GM23338 (cell line): ENCODE measurements around the gene SPG21. TPM values are rescaled to one million over a fixed set of nuclear protein-coding genes. Genes with fewer than 3 reads are reported as not detected.

ENCODE experiments used
- ATAC-seq: fragments of 200-7000 bp; cut with Tn5 transposase; 3 replicates; pipeline ENCODE4 v1.9.1; 2020
- DNase-seq: peaks from one replicate; pipeline ENCODE4 v3.0.0-alpha.2; 2015; ENCODE audit warnings: low spot score
- H2AFZ ChIP-seq: fragments of 200-600 bp; sonication (generic); 2 replicates; pipeline ENCODE4 v1.8.0; 2016; ENCODE audit warnings: antibody characterized with exemption, mild to moderate bottlenecking, moderate library complexity
- H3F3A ChIP-seq: fragments of 200-600 bp; sonication (generic); replicated peaks from 2 replicates; pipeline ENCODE4 v1.8.0; 2017; ENCODE audit warnings: antibody characterized with exemption, mixed run types, low read depth
- H3K27ac ChIP-seq: fragments of 200-600 bp; sonication (generic); 2 replicates; pipeline ENCODE4 v1.6.1; 2016; ENCODE audit warnings: low read depth
- H3K27me3 ChIP-seq: fragments of 200-600 bp; sonication (generic); 2 replicates; pipeline ENCODE4 v1.8.0; 2016; ENCODE audit warnings: mild to moderate bottlenecking, mixed run types, moderate library complexity; ENCODE audit not compliant: insufficient read depth
- H3K36me3 ChIP-seq: fragments of 200-600 bp; sonication (generic); 2 replicates; pipeline ENCODE4 v1.8.0; 2016; ENCODE audit warnings: mild to moderate bottlenecking; ENCODE audit not compliant: insufficient read depth
- H3K4me1 ChIP-seq: fragments of 200-600 bp; sonication (generic); 2 replicates; pipeline ENCODE4 v1.8.0; 2016; ENCODE audit warnings: mild to moderate bottlenecking, moderate library complexity; ENCODE audit not compliant: insufficient read depth
- H3K4me2 ChIP-seq: fragments of 200-600 bp; sonication (generic); 2 replicates; pipeline ENCODE4 v1.7.1; 2017; ENCODE audit warnings: mixed run types
- H3K4me3 ChIP-seq: fragments of 200-600 bp; sonication (generic); 2 replicates; pipeline ENCODE4 v1.6.1; 2016; ENCODE audit warnings: mixed run types
- H3K79me2 ChIP-seq: fragments of 200-600 bp; sonication (generic); replicated peaks from 2 replicates; pipeline ENCODE4 v1.8.0; 2017; ENCODE audit warnings: mild to moderate bottlenecking; ENCODE audit not compliant: insufficient read depth
- H3K9me2 ChIP-seq: fragments of 200-600 bp; sonication (generic); 2 replicates; pipeline ENCODE4 v1.8.0; 2017; ENCODE audit not compliant: insufficient read depth
- H4K20me1 ChIP-seq: fragments of 200-600 bp; sonication (generic); replicated peaks from 2 replicates; pipeline ENCODE4 v1.8.0; 2017; ENCODE audit warnings: mild to moderate bottlenecking; ENCODE audit not compliant: insufficient read depth
- H3K27ac Mint-ChIP-seq: 2 replicates; pipeline ENCODE4 v1.8.0; 2020; ENCODE audit warnings: inconsistent platforms, mild to moderate bottlenecking, moderate library complexity, mixed read lengths
- H3K27me3 Mint-ChIP-seq: 3 replicates; pipeline ENCODE4 v1.8.0; 2022; ENCODE audit warnings: low read depth, mild to moderate bottlenecking, moderate library complexity, mixed read lengths, inconsistent platforms; ENCODE audit not compliant: insufficient read depth, poor library complexity
- H3K36me3 Mint-ChIP-seq: 3 replicates; pipeline ENCODE4 v1.8.0; 2021; ENCODE audit warnings: low read depth, mild to moderate bottlenecking, inconsistent platforms, moderate library complexity, mixed read lengths
- H3K4me1 Mint-ChIP-seq: 3 replicates; pipeline ENCODE4 v1.8.0; 2020; ENCODE audit warnings: mild to moderate bottlenecking, inconsistent platforms, mixed read lengths
- H3K4me3 Mint-ChIP-seq: 3 replicates; pipeline ENCODE4 v1.8.0; 2021; ENCODE audit warnings: moderate library complexity, mild to moderate bottlenecking, inconsistent platforms, mixed read lengths
- H3K9me3 Mint-ChIP-seq: 3 replicates; pipeline ENCODE4 v1.8.0; 2020; ENCODE audit warnings: moderate library complexity, mild to moderate bottlenecking, inconsistent platforms, mixed read lengths
- CREB1 ChIP-seq: fragments of 250-450 bp; sonication (Bioruptor Pico); IDR thresholded peaks from 2 replicates; pipeline ENCODE4 v1.5.0; 2020; ENCODE audit warnings: low read depth, mild to moderate bottlenecking, moderate library complexity
- EZH2phosphoT487 ChIP-seq: fragments of 200-600 bp; sonication (generic); IDR thresholded peaks from one replicate; pipeline ENCODE4 v1.8.1; 2018; ENCODE audit warnings: antibody characterized with exemption; ENCODE audit not compliant: unreplicated experiment
- POLR2AphosphoS5 ChIP-seq: IDR thresholded peaks from 2 replicates; pipeline ENCODE4 v1.6.1; 2016; ENCODE audit warnings: antibody characterized with exemption, low read depth
- STAT1 ChIP-seq: IDR thresholded peaks from one replicate; pipeline ENCODE4 v1.6.1; 2016; ENCODE audit warnings: antibody characterized with exemption; ENCODE audit not compliant: unreplicated experiment
- ZNF114 ChIP-seq: fragments of 250-450 bp; sonication (Bioruptor Pico); IDR thresholded peaks from 2 replicates; pipeline ENCODE4 v1.5.0; 2020; ENCODE audit warnings: mild to moderate bottlenecking, moderate library complexity
- ZNF331 ChIP-seq: fragments of 250-450 bp; sonication (Bioruptor Pico); IDR thresholded peaks from 2 replicates; pipeline ENCODE4 v1.5.0; 2020; ENCODE audit warnings: low read depth, mild to moderate bottlenecking, moderate library complexity
- polyA plus RNA-seq: library from polyadenylated mRNA; unstranded; fragments of >200 nt; fragmentation: Nextera tagmentation; extraction: Ambion mirVana; gene quantifications from 2 replicates; pipeline ENCODE4 v1.2.1, GENCODE V29; 2016
- total RNA-seq: library from RNA; depleted of rRNA; stranded (reverse); fragments of >200 nt; shearing (Covaris generic); gene quantifications from 2 replicates; pipeline ENCODE4 v1.2.3, GENCODE V29; 2014
- TF ChIP-seq, protein P1 (sequence below), 2 experiments: fragments of 200-600 bp in 1 of 2; sonication (generic) in 1 of 2; conservative IDR thresholded peaks; 2 replicates each; pipeline versions ENCODE4 v1.5.1 to v1.6.1; 2016 to 2017; ENCODE audit warnings: antibody characterized with exemption in 2 of 2, low read depth in 2 of 2, mild to moderate bottlenecking in 2 of 2, moderate library complexity in 1 of 2
- TF ChIP-seq, protein P2 (sequence below): IDR thresholded peaks from 2 replicates; pipeline ENCODE4 v1.6.1; 2016; ENCODE audit warnings: antibody characterized with exemption
- TF ChIP-seq, protein P3 (sequence below): IDR thresholded peaks from one replicate; pipeline ENCODE4 v1.6.1; 2018; ENCODE audit warnings: antibody characterized with exemption; ENCODE audit not compliant: unreplicated experiment

Gene SPG21
- total and polyA plus RNA-seq, 2 experiments from 2014 or later: 81.0 to 102 TPM

DNA sequence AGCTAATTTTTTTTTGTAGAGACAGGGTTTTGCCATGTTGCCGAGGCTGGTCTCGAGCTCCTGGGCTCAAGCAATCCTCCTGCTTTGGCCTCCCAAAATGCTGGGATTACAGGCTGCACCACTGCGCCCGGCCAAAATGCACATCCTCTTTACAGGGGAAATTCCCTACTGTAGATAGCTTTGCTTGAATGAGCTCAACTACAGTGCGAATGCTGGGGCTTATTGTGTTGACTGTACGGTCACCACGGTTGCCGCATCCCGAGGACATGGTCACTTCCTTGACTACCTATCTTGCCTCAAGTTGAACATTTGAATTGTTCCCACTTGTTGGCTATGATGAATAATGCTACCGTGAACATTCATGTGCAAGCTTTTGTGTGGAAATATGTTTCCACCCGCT is 45.0 kb upstream of the SPG21 start (continued):
- TF ChIP-seq, protein P1, sequence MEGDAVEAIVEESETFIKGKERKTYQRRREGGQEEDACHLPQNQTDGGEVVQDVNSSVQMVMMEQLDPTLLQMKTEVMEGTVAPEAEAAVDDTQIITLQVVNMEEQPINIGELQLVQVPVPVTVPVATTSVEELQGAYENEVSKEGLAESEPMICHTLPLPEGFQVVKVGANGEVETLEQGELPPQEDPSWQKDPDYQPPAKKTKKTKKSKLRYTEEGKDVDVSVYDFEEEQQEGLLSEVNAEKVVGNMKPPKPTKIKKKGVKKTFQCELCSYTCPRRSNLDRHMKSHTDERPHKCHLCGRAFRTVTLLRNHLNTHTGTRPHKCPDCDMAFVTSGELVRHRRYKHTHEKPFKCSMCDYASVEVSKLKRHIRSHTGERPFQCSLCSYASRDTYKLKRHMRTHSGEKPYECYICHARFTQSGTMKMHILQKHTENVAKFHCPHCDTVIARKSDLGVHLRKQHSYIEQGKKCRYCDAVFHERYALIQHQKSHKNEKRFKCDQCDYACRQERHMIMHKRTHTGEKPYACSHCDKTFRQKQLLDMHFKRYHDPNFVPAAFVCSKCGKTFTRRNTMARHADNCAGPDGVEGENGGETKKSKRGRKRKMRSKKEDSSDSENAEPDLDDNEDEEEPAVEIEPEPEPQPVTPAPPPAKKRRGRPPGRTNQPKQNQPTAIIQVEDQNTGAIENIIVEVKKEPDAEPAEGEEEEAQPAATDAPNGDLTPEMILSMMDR (conservative IDR thresholded peaks at IDR 0.05; ENCODE audit: low read depth in 2 of 2): no peak
- TF ChIP-seq ZNF331: no peak
- TF ChIP-seq CREB1: no peak
- no peak for TF ChIP-seq STAT1
- no peak for TF ChIP-seq EZH2phosphoT487
- TF ChIP-seq, protein P2, sequence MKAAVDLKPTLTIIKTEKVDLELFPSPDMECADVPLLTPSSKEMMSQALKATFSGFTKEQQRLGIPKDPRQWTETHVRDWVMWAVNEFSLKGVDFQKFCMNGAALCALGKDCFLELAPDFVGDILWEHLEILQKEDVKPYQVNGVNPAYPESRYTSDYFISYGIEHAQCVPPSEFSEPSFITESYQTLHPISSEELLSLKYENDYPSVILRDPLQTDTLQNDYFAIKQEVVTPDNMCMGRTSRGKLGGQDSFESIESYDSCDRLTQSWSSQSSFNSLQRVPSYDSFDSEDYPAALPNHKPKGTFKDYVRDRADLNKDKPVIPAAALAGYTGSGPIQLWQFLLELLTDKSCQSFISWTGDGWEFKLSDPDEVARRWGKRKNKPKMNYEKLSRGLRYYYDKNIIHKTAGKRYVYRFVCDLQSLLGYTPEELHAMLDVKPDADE: no peak
- TF ChIP-seq ZNF114 (CRISPR knock-in tag): no peak
- TF ChIP-seq, protein P3, sequence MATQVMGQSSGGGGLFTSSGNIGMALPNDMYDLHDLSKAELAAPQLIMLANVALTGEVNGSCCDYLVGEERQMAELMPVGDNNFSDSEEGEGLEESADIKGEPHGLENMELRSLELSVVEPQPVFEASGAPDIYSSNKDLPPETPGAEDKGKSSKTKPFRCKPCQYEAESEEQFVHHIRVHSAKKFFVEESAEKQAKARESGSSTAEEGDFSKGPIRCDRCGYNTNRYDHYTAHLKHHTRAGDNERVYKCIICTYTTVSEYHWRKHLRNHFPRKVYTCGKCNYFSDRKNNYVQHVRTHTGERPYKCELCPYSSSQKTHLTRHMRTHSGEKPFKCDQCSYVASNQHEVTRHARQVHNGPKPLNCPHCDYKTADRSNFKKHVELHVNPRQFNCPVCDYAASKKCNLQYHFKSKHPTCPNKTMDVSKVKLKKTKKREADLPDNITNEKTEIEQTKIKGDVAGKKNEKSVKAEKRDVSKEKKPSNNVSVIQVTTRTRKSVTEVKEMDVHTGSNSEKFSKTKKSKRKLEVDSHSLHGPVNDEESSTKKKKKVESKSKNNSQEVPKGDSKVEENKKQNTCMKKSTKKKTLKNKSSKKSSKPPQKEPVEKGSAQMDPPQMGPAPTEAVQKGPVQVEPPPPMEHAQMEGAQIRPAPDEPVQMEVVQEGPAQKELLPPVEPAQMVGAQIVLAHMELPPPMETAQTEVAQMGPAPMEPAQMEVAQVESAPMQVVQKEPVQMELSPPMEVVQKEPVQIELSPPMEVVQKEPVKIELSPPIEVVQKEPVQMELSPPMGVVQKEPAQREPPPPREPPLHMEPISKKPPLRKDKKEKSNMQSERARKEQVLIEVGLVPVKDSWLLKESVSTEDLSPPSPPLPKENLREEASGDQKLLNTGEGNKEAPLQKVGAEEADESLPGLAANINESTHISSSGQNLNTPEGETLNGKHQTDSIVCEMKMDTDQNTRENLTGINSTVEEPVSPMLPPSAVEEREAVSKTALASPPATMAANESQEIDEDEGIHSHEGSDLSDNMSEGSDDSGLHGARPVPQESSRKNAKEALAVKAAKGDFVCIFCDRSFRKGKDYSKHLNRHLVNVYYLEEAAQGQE: no peak

DNA sequence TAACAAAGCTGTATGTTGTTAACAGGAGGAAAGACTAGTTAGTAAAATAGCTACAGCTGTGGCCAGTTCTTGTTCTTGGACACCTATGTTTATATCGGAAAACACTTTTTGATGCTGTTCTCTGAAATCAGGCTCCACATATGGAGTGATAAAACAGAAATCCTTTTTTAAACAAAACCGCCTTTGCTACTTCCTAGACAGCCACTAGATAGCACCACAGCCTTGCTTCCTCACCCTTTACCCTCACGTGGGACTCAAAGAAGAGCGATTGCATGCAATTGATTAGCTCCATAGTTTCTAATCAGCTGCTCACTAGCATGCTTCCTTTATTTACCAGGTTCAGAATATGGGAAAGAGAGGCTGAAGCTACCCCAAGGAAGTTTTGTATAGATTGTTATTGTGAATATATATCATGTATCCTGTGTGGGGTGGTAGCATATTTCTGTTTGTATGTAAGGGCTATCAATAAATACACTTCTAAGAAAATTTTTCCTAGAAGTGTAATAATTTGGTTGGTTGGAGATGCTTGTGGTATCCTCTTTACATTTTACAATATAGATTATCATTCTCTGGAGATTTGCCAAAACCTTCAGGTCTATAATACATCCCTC is 44.0 kb upstream of the SPG21 start:
- Histone ChIP-seq H3K27me3 (no peaks in the 10 kb centered on the region), H3K27ac (no peak overlapping the region), H2AFZ (peak overlapping the region; percentile 39; the same call in 1 of the 2 replicates), H3K4me2 (no peak overlapping the region), H3K36me3 (no peaks in the 10 kb centered on the region), H3K9me2 (no peaks in the 10 kb centered on the region), H3K4me1 (no peaks in the 10 kb centered on the region), H3K4me3 (no peak overlapping the region), H3F3A (0 out of 2 replicates have a peak, but pooled peaks cover 6% of the 10 kb centered on the region), H3K79me2 (peaks cover 2% of the 10 kb centered on the region), H4K20me1 (0 out of 2 replicates have a peak, but pooled peaks cover under 1% of the 10 kb centered on the region)
- DNase-seq (peak; percentile 66), ATAC-seq (peak; percentile 15)
- Mint-ChIP-seq H3K27me3 (peaks cover 8% of the 10 kb centered on the region), H3K4me1 (peaks cover 5% of the 10 kb centered on the region; the same call in 2 of the 3 replicates), H3K4me3 (no peak overlapping the region), H3K27ac (no peak overlapping the region), H3K9me3 (no peaks in the 10 kb centered on the region), H3K36me3 (no peaks in the 10 kb centered on the region)
- no peak for TF ChIP-seq POLR2AphosphoS5
- TF ChIP-seq, protein P1 (conservative IDR thresholded peaks at IDR 0.05; ENCODE audit: low read depth in 2 of 2): peak; percentile 50 to 76
